Measurements from ENCODE around the gene TSPAN14.

TSPAN14 gene

GRCh38 chr10:80480852-80481251, 26.7 kb downstream of the TSPAN14 start:
- DNase-seq (ENCODE audit: low spot score): no peak
- in situ Hi-C loops (cut with MboI; ENCODE audit: low pct_unique_long_range_greater_than_20kb, low sequenced_read_pairs, unreplicated experiment): no loop called here
- TF ChIP-seq CTCF (IDR thresholded peaks at IDR 0.05; ENCODE audit: extremely low read depth, insufficient read depth, missing control alignments): no peak

- in situ Hi-C loops (cut with MboI; ENCODE audit: low pct_unique_long_range_greater_than_20kb, low sequenced_read_pairs, unreplicated experiment): no loop called here
- no peak for DNase-seq (ENCODE audit: low spot score)
- TF ChIP-seq CTCF (IDR thresholded peaks at IDR 0.05; ENCODE audit: extremely low read depth, insufficient read depth, missing control alignments): no peak
Measured at GRCh38 chr10:80484243-80484642, 30.1 kb downstream of the TSPAN14 start.

- no peak for TF ChIP-seq CTCF (IDR thresholded peaks at IDR 0.05; ENCODE audit: extremely low read depth, insufficient read depth, missing control alignments)
- DNase-seq (ENCODE audit: low spot score): no peak
- in situ Hi-C loops (cut with MboI; ENCODE audit: low pct_unique_long_range_greater_than_20kb, low sequenced_read_pairs, unreplicated experiment): no loop called here
Measured at GRCh38 chr10:80484676-80485075, 30.6 kb downstream of the TSPAN14 start.

- no peak for DNase-seq (ENCODE audit: low spot score)
Measured at GRCh38 chr10:80485076-80485945, 31.2 kb downstream of the TSPAN14 start.

GRCh38 chr10:80485946-80486764, 32.0 kb downstream of the TSPAN14 start:
- no peak for TF ChIP-seq CTCF (IDR thresholded peaks at IDR 0.05; ENCODE audit: extremely low read depth, insufficient read depth, missing control alignments)
- DNase-seq (ENCODE audit: low spot score): no peak
- in situ Hi-C loops (cut with MboI; ENCODE audit: low pct_unique_long_range_greater_than_20kb, low sequenced_read_pairs, unreplicated experiment): no loop called here

More at GRCh38 chr10:80485076-80485945, 31.2 kb downstream of the TSPAN14 start:
- in situ Hi-C loops (cut with MboI; ENCODE audit: low pct_unique_long_range_greater_than_20kb, low sequenced_read_pairs, unreplicated experiment): no loop called here
- TF ChIP-seq CTCF (IDR thresholded peaks at IDR 0.05; ENCODE audit: extremely low read depth, insufficient read depth, missing control alignments): no peak

GRCh38 chr10:80486785-80487420, 32.8 kb downstream of the TSPAN14 start:
- in situ Hi-C loops (cut with MboI; ENCODE audit: low pct_unique_long_range_greater_than_20kb, low sequenced_read_pairs, unreplicated experiment): no loop called here
- DNase-seq (ENCODE audit: low spot score): no peak
- no peak for TF ChIP-seq CTCF (IDR thresholded peaks at IDR 0.05; ENCODE audit: extremely low read depth, insufficient read depth, missing control alignments)
